DMS79 (cell line): Measurements from ENCODE around the gene PPM1M.

Experiments used
- DNase-seq: peaks from one replicate; lab custom pipeline; 2025; lab: John Stamatoyannopoulos, UW

PPM1M gene

GRCh38 chr3:52295671-52296208 lies 50.2 kb downstream of the PPM1M start:
- no peak for DNase-seq

- DNase-seq: no peak
Measured at GRCh38 chr3:52297242-52298148, 51.9 kb downstream of the PPM1M start.

- DNase-seq: no peak
Measured at GRCh38 chr3:52298149-52299098, 52.9 kb downstream of the PPM1M start.

- no peak for DNase-seq
Measured at GRCh38 chr3:52299247-52299878, 53.8 kb downstream of the PPM1M start.
